Karpas-422 (cell line): ENCODE results near the gene BMPR2. TPM values are rescaled to one million over a fixed set of nuclear protein-coding genes. Genes with fewer than 3 reads are reported as not detected.
"Not testable (repeated sequence)": the region's sequence is repeated elsewhere in the genome, so short reads cannot be mapped to it uniquely, and the experiment has no call there.

Experiments
- DNase-seq: peaks from one replicate; pipeline ENCODE4 v3.0.0-alpha.2; 2015
- H2AFZ ChIP-seq: fragments of 200-600 bp; sonication (generic); 2 replicates; pipeline ENCODE4 v1.6.1; 2014; ENCODE audit warnings: antibody characterized with exemption, low read length, mixed read lengths
- H3K27ac ChIP-seq: fragments of 200-600 bp; sonication (generic); 2 replicates; pipeline ENCODE4 v1.5.1; 2014; ENCODE audit warnings: mild to moderate bottlenecking, low read length, moderate library complexity
- H3K27me3 ChIP-seq: fragments of 200-600 bp; sonication (generic); 2 replicates; pipeline ENCODE4 v1.6.1; 2014; ENCODE audit warnings: low read length, mixed read lengths
- H3K36me3 ChIP-seq: fragments of 200-600 bp; sonication (generic); 2 replicates; pipeline ENCODE4 v1.6.1; 2014; ENCODE audit warnings: low read length, mixed read lengths; ENCODE audit not compliant: insufficient read depth
- H3K4me1 ChIP-seq: fragments of 200-600 bp; sonication (generic); 2 replicates; pipeline ENCODE4 v1.6.1; 2014; ENCODE audit warnings: mild to moderate bottlenecking, low read length, mixed read lengths
- H3K4me2 ChIP-seq: fragments of 200-600 bp; sonication (generic); 2 replicates; pipeline ENCODE4 v1.6.1; 2014; ENCODE audit warnings: low read length, low read depth, mild to moderate bottlenecking; ENCODE audit not compliant: poor library complexity, severe bottlenecking
- H3K4me3 ChIP-seq: fragments of 200-600 bp; sonication (generic); 2 replicates; pipeline ENCODE4 v1.5.1; 2014; ENCODE audit warnings: mild to moderate bottlenecking, antibody characterized with exemption, low read length, mixed read lengths
- H3K79me2 ChIP-seq: fragments of 200-600 bp; sonication (generic); 2 replicates; pipeline ENCODE4 v1.6.1; 2014; ENCODE audit warnings: mild to moderate bottlenecking, low read length, mixed read lengths
- H3K9ac ChIP-seq: fragments of 200-600 bp; sonication (generic); 2 replicates; pipeline ENCODE4 v1.6.0; 2014; ENCODE audit warnings: low read length
- H3K9me2 ChIP-seq: fragments of 200-600 bp; sonication (generic), shearing (Covaris generic); replicated peaks from 2 replicates; pipeline ENCODE4 v1.6.0; 2014; ENCODE audit warnings: mild to moderate bottlenecking, low read length, moderate library complexity; ENCODE audit not compliant: insufficient read depth
- H3K9me3 ChIP-seq: fragments of 300-700, 200-600 bp; sonication (generic); 2 replicates; pipeline ENCODE4 v1.6.1; 2014; ENCODE audit warnings: low read length, mixed read lengths
- H4K20me1 ChIP-seq: fragments of 200-600 bp; sonication (generic); 2 replicates; pipeline ENCODE4 v1.6.1; 2014; ENCODE audit warnings: mild to moderate bottlenecking, antibody characterized with exemption, low read length, low read depth; ENCODE audit not compliant: insufficient read depth
- total RNA-seq: library from RNA; depleted of rRNA; stranded (reverse); fragments of >200 nt; shearing (Covaris generic); gene quantifications from 2 replicates; pipeline ENCODE4 v1.2.3, GENCODE V29; 2014; ENCODE audit warnings: low replicate concordance

BMPR2 gene
- total RNA-seq, 1 experiment from 2014 or later, result 4.0 TPM

GRCh38 chr2:202375033-202375608 is 1.0 kb upstream of the BMPR2 start:
- H3K4me2 ChIP-seq, result peak overlapping the region; percentile 95
- H3K9ac ChIP-seq, result peak overlapping the region; percentile 68
- DNase-seq, result no peak
- H3K9me3 ChIP-seq, result no peaks in the 10 kb centered on the region
- H3K4me1 ChIP-seq, result peaks cover 41% of the 10 kb centered on the region
- 0 out of 2 replicates have a peak, but pooled peaks cover 3% of the 10 kb centered on the region for H3K27me3 ChIP-seq
- H3K36me3 ChIP-seq, result no peaks in the 10 kb centered on the region
- H3K27ac ChIP-seq, result no peak overlapping the region
- H3K79me2 ChIP-seq, result no peaks in the 10 kb centered on the region
- H2AFZ ChIP-seq, result peak overlapping the region; percentile 69
- H3K4me3 ChIP-seq, result peak overlapping the region; percentile 78
- H4K20me1 ChIP-seq, result no peaks in the 10 kb centered on the region
- no peaks in the 10 kb centered on the region for H3K9me2 ChIP-seq

GRCh38 chr2:202376460-202377206 is 506 bp downstream of the BMPR2 start:
- H2AFZ ChIP-seq, result peak overlapping the region; percentile 90
- peak overlapping the region; percentile 78 for H3K4me3 ChIP-seq
- H3K4me2 ChIP-seq, result peak overlapping the region; percentile 95
- H3K36me3 ChIP-seq, result no peaks in the 10 kb centered on the region
- H3K9me3 ChIP-seq, result no peaks in the 10 kb centered on the region
- H3K27ac ChIP-seq, result no peak overlapping the region
- no peaks in the 10 kb centered on the region for H4K20me1 ChIP-seq
- DNase-seq, result peak; percentile 63
- H3K79me2 ChIP-seq, result no peaks in the 10 kb centered on the region
- H3K4me1 ChIP-seq, result peaks cover 47% of the 10 kb centered on the region
- H3K27me3 ChIP-seq, result 0 out of 2 replicates have a peak, but pooled peaks cover 3% of the 10 kb centered on the region
- no peaks in the 10 kb centered on the region for H3K9me2 ChIP-seq
- H3K9ac ChIP-seq, result peak overlapping the region; percentile 68

GRCh38 chr2:202377207-202377761 is 1.2 kb downstream of the BMPR2 start:
- H3K27me3 ChIP-seq, result 0 out of 2 replicates have a peak, but pooled peaks cover 3% of the 10 kb centered on the region
- H4K20me1 ChIP-seq, result no peaks in the 10 kb centered on the region
- no peaks in the 10 kb centered on the region for H3K79me2 ChIP-seq
- no peak for DNase-seq
- peaks cover 49% of the 10 kb centered on the region for H3K4me1 ChIP-seq
- H3K27ac ChIP-seq, result no peak overlapping the region
- peak overlapping the region; percentile 78 for H3K4me3 ChIP-seq
- H3K9ac ChIP-seq, result peak overlapping the region; percentile 68
- H3K9me2 ChIP-seq, result no peaks in the 10 kb centered on the region
- H3K36me3 ChIP-seq, result no peaks in the 10 kb centered on the region
- H2AFZ ChIP-seq, result peak overlapping the region; percentile 90
- no peaks in the 10 kb centered on the region for H3K9me3 ChIP-seq
- peak overlapping the region; percentile 95 for H3K4me2 ChIP-seq

- H3K4me3 ChIP-seq, result peak overlapping the region; percentile 78
- no peaks in the 10 kb centered on the region for H3K9me3 ChIP-seq
- no peaks in the 10 kb centered on the region for H3K79me2 ChIP-seq
- no peak for DNase-seq
- H3K4me2 ChIP-seq, result peak overlapping the region; percentile 95
- H3K27me3 ChIP-seq, result 0 out of 2 replicates have a peak, but pooled peaks cover 3% of the 10 kb centered on the region
- H3K9me2 ChIP-seq, result no peaks in the 10 kb centered on the region
- peak overlapping the region; percentile 17 for H3K9ac ChIP-seq
- H3K36me3 ChIP-seq, result no peaks in the 10 kb centered on the region
- H3K4me1 ChIP-seq, result peaks cover 49% of the 10 kb centered on the region
- H4K20me1 ChIP-seq, result no peaks in the 10 kb centered on the region
- H2AFZ ChIP-seq, result no peak overlapping the region
- no peak overlapping the region for H3K27ac ChIP-seq
Measured at GRCh38 chr2:202378001-202378400, 1.9 kb downstream of the BMPR2 start.

GRCh38 chr2:202378662-202379358 is 2.7 kb downstream of the BMPR2 start:
- H3K9me3 ChIP-seq, result no peaks in the 10 kb centered on the region
- H2AFZ ChIP-seq, result no peak overlapping the region
- no peak overlapping the region for H3K27ac ChIP-seq
- no peak overlapping the region for H3K9ac ChIP-seq
- H3K79me2 ChIP-seq, result no peaks in the 10 kb centered on the region
- H3K4me2 ChIP-seq, result peak overlapping the region; percentile 95
- 0 out of 2 replicates have a peak, but pooled peaks cover 3% of the 10 kb centered on the region for H3K27me3 ChIP-seq
- no peaks in the 10 kb centered on the region for H3K9me2 ChIP-seq
- peaks cover 49% of the 10 kb centered on the region for H3K4me1 ChIP-seq
- H4K20me1 ChIP-seq, result no peaks in the 10 kb centered on the region
- peak overlapping the region; percentile 78; the same call in 1 of the 2 replicates for H3K4me3 ChIP-seq
- H3K36me3 ChIP-seq, result no peaks in the 10 kb centered on the region
- DNase-seq, result no peak

- Histone ChIP-seq H3K4me1 (peaks cover 37% of the 10 kb centered on the region), H3K4me2 (no peak overlapping the region), H3K9me2 (no peaks in the 10 kb centered on the region), H3K79me2 (no peaks in the 10 kb centered on the region), H3K36me3 (no peaks in the 10 kb centered on the region), H2AFZ (no peak overlapping the region), H3K9ac (no peak overlapping the region), H3K27ac (no peak overlapping the region), H3K27me3 (0 out of 2 replicates have a peak, but pooled peaks cover 3% of the 10 kb centered on the region), H3K4me3 (no peak overlapping the region), H3K9me3 (no peaks in the 10 kb centered on the region), H4K20me1 (no peaks in the 10 kb centered on the region)
- DNase-seq, result no peak
Measured at GRCh38 chr2:202382684-202383083, 6.6 kb downstream of the BMPR2 start.

GRCh38 chr2:202386495-202386894 is 10.4 kb downstream of the BMPR2 start:
- H3K4me3 ChIP-seq, H3K79me2 ChIP-seq: not testable (repeated sequence)
- H3K4me1 ChIP-seq, result peaks cover 13% of the 10 kb centered on the region

More at GRCh38 chr2:202386495-202386894, 10.4 kb downstream of the BMPR2 start:
- not testable (repeated sequence) for H3K9me2 ChIP-seq, H3K9ac ChIP-seq, H3K27me3 ChIP-seq, H3K36me3 ChIP-seq, H4K20me1 ChIP-seq, DNase-seq, H2AFZ ChIP-seq, H3K4me2 ChIP-seq, H3K9me3 ChIP-seq, H3K27ac ChIP-seq
